Lung (tissue), 12 donors: ENCODE measurements around the gene CANX. TPM values are rescaled to one million over a fixed set of nuclear protein-coding genes. Genes with fewer than 3 reads are reported as not detected.

Source experiments
- ATAC-seq: fragments of 200-7000 bp; cut with Tn5 transposase; one replicate; pipeline ENCODE4 v1.9.1; 2020; ENCODE audit warnings: moderate number of reproducible peaks; ENCODE audit not compliant: insufficient read depth, low FRiP score
- DNase-seq, 3 donors: peaks; one replicate each; pipeline ENCODE4 v3.0.0-alpha.2; 2013 to 2017
- H3K27ac ChIP-seq, 2 donors: one replicate each; pipeline ENCODE4 v1.5.1; 2013; ENCODE audit warnings: mild to moderate bottlenecking in 2 of 2, moderate library complexity in 2 of 2, control low read depth in 1 of 2, inconsistent platforms in 1 of 2, low read depth in 1 of 2, low read length in 1 of 2
- H3K27me3 ChIP-seq, 3 donors: one replicate each; pipeline ENCODE4 v1.5.1; 2013; ENCODE audit warnings: low read length in 2 of 3; ENCODE audit not compliant: control insufficient read depth in 3 of 3, insufficient read depth in 3 of 3
- H3K36me3 ChIP-seq, 4 donors: one replicate each; pipeline ENCODE4 v1.5.1; 2013; ENCODE audit warnings: low read length in 4 of 4, mild to moderate bottlenecking in 1 of 4, moderate library complexity in 1 of 4; ENCODE audit not compliant: control insufficient read depth in 4 of 4, insufficient read depth in 4 of 4
- H3K4me1 ChIP-seq, 5 donors: one replicate each; pipeline ENCODE4 v1.5.1; 2013; ENCODE audit warnings: low read length in 5 of 5, mild to moderate bottlenecking in 2 of 5, moderate library complexity in 1 of 5; ENCODE audit not compliant: control insufficient read depth in 5 of 5, insufficient read depth in 5 of 5
- H3K4me3 ChIP-seq: one replicate; pipeline ENCODE4 v1.5.1; 2013; ENCODE audit warnings: mild to moderate bottlenecking, control low read depth, moderate library complexity
- H3K9ac ChIP-seq, 2 donors: one replicate each; pipeline ENCODE4 v1.5.1; 2013; ENCODE audit warnings: low read length in 2 of 2, control low read depth in 1 of 2; ENCODE audit not compliant: insufficient read depth in 1 of 2
- H3K9me3 ChIP-seq, 4 donors: one replicate each; pipeline ENCODE4 v1.5.1; 2013; ENCODE audit warnings: low read length in 3 of 4, mild to moderate bottlenecking in 1 of 4, moderate library complexity in 1 of 4; ENCODE audit not compliant: control insufficient read depth in 4 of 4, insufficient read depth in 3 of 4
- CTCF ChIP-seq: IDR thresholded peaks from 2 replicates; pipeline ENCODE4 v1.5.1; 2012; ENCODE audit warnings: mild to moderate bottlenecking; ENCODE audit errors: control extremely low read depth, extremely low read depth
- WGBS, 2 donors: extraction: QIAGEN DNeasy Blood & Tissue Kit; methylation state at CpG; one replicate each; pipeline ENCODE4 v1.1.7; 2013; 5-methylcytosine and 5-hydroxymethylcytosine counted together
- polyA plus RNA-seq, 2 donors: library from polyadenylated mRNA; stranded (reverse); fragments of 200-250 nt; gene quantifications; one replicate each; pipeline ENCODE4 v1.2.1, GENCODE V29; 2013
- total RNA-seq, 2 donors: library from RNA; depleted of rRNA in 1 of 2; stranded (reverse); fragments of >200 nt in 1 of 2; gene quantifications; one replicate each; pipeline ENCODE4 v1.2.1, GENCODE V29; 2014 to 2021
- donor health status: control.
- donor health status: control.
- donor health status: Bipolar disorder and iron deficiency.
- donor health status: healthy.
- donor health status: DM: yes; HTN: yes; CAD: no.

Gene CANX
- total and polyA plus RNA-seq, 4 donors, result 132 to 924 (median 294) TPM

GRCh38 chr5:179759581-179760551 lies 61.1 kb downstream of the CANX start:
- Histone ChIP-seq H3K9ac (no peak overlapping the region), H3K27me3 (no peaks in the 10 kb centered on the region), H3K9me3 (no peaks in the 10 kb centered on the region), H3K36me3 (no peaks in the 10 kb centered on the region), H3K4me1 (peaks cover 7 to 18% (median 15%) of the 10 kb centered on the region in 5 donors), H3K4me3 (no peak overlapping the region), H3K27ac (no peak overlapping the region)
- WGBS, 2 donors, result 63 to 72% methylated on average over 9 of the region's 9 CpGs
- DNase-seq, result no peak
- no peak for TF ChIP-seq CTCF
- ATAC-seq, result no peak

GRCh38 chr5:179762079-179762780 lies 63.5 kb downstream of the CANX start:
- Histone ChIP-seq H3K27me3 (no peaks in the 10 kb centered on the region), H3K4me1 (peaks cover 0 to 21% (median 9%) of the 10 kb centered on the region in 5 donors), H3K4me3 (no peak overlapping the region), H3K27ac (no peak overlapping the region), H3K36me3 (peaks cover 0 to 16% (median 7%) of the 10 kb centered on the region in 4 donors), H3K9ac (no peak overlapping the region), H3K9me3 (peaks cover 0 to 2% (median 0%) of the 10 kb centered on the region in 4 donors)
- ATAC-seq, result no peak
- TF ChIP-seq CTCF, result no peak
- no peak for DNase-seq
- WGBS, 2 donors, result 44 to 45% methylated on average over 10 of the region's 10 CpGs

- TF ChIP-seq CTCF, result no peak
- Histone ChIP-seq H3K9ac (no peak overlapping the region), H3K36me3 (peaks cover 0 to 16% (median 9%) of the 10 kb centered on the region in 4 donors), H3K4me3 (no peak overlapping the region), H3K4me1 (peaks cover 0 to 21% (median 9%) of the 10 kb centered on the region in 5 donors), H3K27me3 (no peaks in the 10 kb centered on the region), H3K27ac (no peak overlapping the region), H3K9me3 (peaks cover 0 to 2% (median 0%) of the 10 kb centered on the region in 4 donors)
- DNase-seq, result no peak
- ATAC-seq, result no peak
- 23 to 27% methylated on average over 3 of the region's 3 CpGs for WGBS, 2 donors
These were observed 64.0 kb downstream of the CANX start for GRCh38 chr5:179762781-179763176.
